Vagina (tissue), 2 donors: ENCODE results near the gene MBOAT2.
"Not testable (repeated sequence)": the region's sequence is repeated elsewhere in the genome, so short reads cannot be mapped to it uniquely, and the experiment has no call there.

ENCODE experiments used
- CTCF ChIP-seq, 3 experiments: fragments of 450-650 bp in 2 of 3; fragments of 200-600 bp in 1 of 3; sonication (generic) in 1 of 3; IDR thresholded peaks; one replicate each; pipeline ENCODE4 v1.5.1; 2017 to 2019; ENCODE audit warnings: antibody characterized with exemption in 3 of 3, mild to moderate bottlenecking in 2 of 3, moderate library complexity in 2 of 3
- POLR2AphosphoS5 ChIP-seq, 2 donors: sonication (generic); formaldehyde crosslinking; IDR thresholded peaks; one replicate each; pipeline ENCODE4 v1.9.0; 2017; ENCODE audit warnings: antibody characterized with exemption in 2 of 2, mild to moderate bottlenecking in 2 of 2, low read depth in 1 of 2; ENCODE audit not compliant: insufficient read depth in 1 of 2

GRCh38 chr2:8896671-8897070 is 106.8 kb downstream of the MBOAT2 start:
- TF ChIP-seq CTCF (IDR thresholded peaks at IDR 0.05); POLR2AphosphoS5 (IDR thresholded peaks at IDR 0.05; ENCODE audit: insufficient read depth in 1 of 2, low read depth in 1 of 2): not testable (repeated sequence)
